ENCODE measurements around the gene CSMD2.

Gene CSMD2

DNA sequence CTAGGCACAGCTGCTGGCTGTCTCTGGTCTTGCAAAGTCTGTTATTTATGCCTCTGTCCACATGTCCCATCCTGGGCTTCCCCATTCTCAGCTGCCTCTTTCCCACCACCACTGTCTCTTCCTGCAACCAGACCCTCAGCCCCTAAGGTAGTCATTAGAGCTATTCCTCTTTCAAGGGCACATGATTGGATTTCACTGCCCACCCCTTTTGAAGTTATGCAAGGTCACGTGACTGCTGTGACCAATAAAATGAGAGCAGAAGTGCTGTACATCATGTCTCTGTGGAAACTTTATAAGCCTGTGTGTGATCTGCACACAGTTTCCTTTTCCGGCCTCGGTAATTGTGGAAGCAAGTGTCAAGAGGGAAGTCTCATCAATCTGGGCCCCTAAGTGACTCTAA is 437.7 kb downstream of the CSMD2 start:
- Histone ChIP-seq H3K4me3 (ENCODE audit: low read length) (no peak overlapping the region), H3K27me3 (ENCODE audit: control insufficient read depth, insufficient read depth, low read length) (no peaks in the 10 kb centered on the region), H3K9ac (ENCODE audit: low read depth, low read length) (no peak overlapping the region), H3K4me1 (ENCODE audit: control insufficient read depth, insufficient read depth, low read length) (no peaks in the 10 kb centered on the region), H3K4me2 (ENCODE audit: low read length) (no peak overlapping the region), H3K36me3 (ENCODE audit: insufficient read depth, low read length) (no peaks in the 10 kb centered on the region), H3K9me3 (replicated peaks; ENCODE audit: low read length) (no peaks in the 10 kb centered on the region)

DNA sequence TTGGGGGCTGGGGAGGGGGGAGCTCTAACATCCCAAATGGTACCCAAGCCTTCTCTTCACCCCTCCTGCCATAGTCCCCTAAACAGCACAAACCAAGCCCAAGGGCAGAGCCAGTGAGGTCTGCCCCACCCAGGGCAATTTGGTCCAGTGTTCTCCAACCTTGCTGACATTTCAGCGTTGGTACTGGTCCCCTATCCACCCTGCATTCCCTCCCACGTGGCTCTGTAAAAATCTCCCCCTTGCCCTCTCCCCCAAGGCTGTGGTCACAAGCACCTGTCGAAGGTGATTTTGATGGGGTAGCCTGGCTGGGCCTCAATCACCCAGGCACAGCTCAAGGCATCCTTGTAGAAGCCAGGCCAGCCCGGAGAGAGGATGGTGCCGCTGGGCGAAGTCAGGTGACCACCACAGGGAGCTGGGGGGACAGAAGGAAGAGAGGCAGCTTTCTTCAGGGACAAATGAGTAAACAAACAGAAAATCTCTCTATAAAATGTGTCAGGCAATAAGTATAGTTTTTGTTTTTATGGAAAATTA is 438.7 kb downstream of the CSMD2 start:
- no peak overlapping the region for H3K9ac ChIP-seq (ENCODE audit: low read depth, low read length)
- no peaks in the 10 kb centered on the region for H3K36me3 ChIP-seq (ENCODE audit: insufficient read depth, low read length)
- no peaks in the 10 kb centered on the region for H3K9me3 ChIP-seq (replicated peaks; ENCODE audit: low read length)
- H3K4me1 ChIP-seq (ENCODE audit: control insufficient read depth, insufficient read depth, low read length): no peaks in the 10 kb centered on the region
- no peaks in the 10 kb centered on the region for H3K27me3 ChIP-seq (ENCODE audit: control insufficient read depth, insufficient read depth, low read length)
- H3K4me3 ChIP-seq (ENCODE audit: low read length): no peak overlapping the region
- H3K4me2 ChIP-seq (ENCODE audit: low read length): no peak overlapping the region

DNA sequence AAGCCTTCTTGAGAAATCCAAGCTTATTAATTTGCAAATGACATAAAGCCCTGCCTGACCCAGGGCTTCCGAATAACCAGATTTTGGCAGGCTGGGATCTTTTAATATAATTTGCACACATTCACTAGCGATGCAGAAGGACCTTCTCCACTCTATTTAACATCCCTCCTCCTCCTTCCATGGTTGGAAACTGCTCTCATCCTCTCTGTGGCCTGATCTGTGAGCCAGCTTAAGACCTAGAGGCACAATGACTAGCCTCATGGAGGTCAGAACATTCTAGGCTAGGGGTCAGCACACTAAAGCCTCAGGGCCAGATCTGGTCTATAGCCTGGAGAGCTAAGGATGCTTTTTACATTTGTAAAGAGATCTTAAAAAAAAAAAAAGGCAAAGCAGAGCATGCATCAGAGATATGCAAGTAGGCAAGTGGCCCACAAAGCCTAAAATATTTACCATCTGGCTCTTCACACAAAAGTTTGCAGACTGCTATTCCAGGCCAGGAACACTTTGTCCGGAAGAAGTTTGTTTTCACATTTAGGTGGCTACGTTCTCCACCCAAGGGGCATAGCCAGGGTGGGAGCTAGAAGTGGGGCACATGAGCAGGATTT is 439.4 kb downstream of the CSMD2 start:
- no peaks in the 10 kb centered on the region for H3K9me3 ChIP-seq (replicated peaks; ENCODE audit: low read length)
- H3K36me3 ChIP-seq (ENCODE audit: insufficient read depth, low read length): no peaks in the 10 kb centered on the region
- no peaks in the 10 kb centered on the region for H3K27me3 ChIP-seq (ENCODE audit: control insufficient read depth, insufficient read depth, low read length)
- no peak overlapping the region for H3K4me3 ChIP-seq (ENCODE audit: low read length)
- no peaks in the 10 kb centered on the region for H3K4me1 ChIP-seq (ENCODE audit: control insufficient read depth, insufficient read depth, low read length)
- H3K9ac ChIP-seq (ENCODE audit: low read depth, low read length): no peak overlapping the region
- H3K4me2 ChIP-seq (ENCODE audit: low read length): no peak overlapping the region

DNA sequence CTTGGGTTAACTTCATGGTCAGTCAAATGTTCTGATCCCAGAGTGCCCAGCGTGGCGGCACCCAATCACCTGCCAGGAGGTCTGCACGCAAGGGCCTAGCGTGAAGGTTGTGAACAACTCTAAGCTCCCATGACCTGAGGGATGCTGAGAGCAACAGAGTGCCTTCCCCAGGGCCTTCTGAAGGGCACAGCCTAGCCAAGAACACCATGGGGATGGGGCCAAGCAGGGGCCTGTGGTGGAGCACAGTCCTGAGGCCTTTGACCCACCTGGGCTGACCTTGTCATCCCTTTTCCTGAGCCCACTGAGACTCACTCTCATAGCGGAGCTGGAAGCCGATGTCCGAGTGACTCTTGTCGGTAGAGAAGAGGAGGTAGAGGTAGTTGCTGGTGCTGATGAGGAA is 440.0 kb downstream of the CSMD2 start:
- H3K9me3 ChIP-seq (replicated peaks; ENCODE audit: low read length): no peaks in the 10 kb centered on the region
- H3K36me3 ChIP-seq (ENCODE audit: insufficient read depth, low read length): no peaks in the 10 kb centered on the region
- no peak overlapping the region for H3K9ac ChIP-seq (ENCODE audit: low read depth, low read length)
- no peak overlapping the region for H3K4me3 ChIP-seq (ENCODE audit: low read length)
- H3K4me2 ChIP-seq (ENCODE audit: low read length): no peak overlapping the region
- no peaks in the 10 kb centered on the region for H3K4me1 ChIP-seq (ENCODE audit: control insufficient read depth, insufficient read depth, low read length)
- H3K27me3 ChIP-seq (ENCODE audit: control insufficient read depth, insufficient read depth, low read length): no peaks in the 10 kb centered on the region

DNA sequence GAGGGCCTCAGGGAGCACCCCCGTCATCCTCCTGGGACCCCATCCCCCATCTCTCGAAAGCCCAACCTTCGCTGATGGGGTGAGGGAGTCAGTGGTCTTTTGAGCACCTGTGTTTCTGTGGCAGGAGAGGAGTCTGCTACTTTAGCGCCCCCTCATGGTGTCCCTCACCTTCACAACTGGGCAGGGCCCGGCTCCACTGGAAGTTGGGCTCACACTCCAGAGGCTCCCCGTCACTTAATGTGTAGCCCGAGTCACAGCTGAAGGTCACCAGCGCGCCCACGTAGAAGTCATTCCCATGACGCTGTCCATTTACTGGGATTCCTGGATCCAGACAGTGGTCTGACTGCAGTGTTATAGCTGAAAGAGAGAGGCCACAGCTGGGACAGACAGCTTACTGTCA is 440.7 kb downstream of the CSMD2 start:
- no peaks in the 10 kb centered on the region for H3K4me1 ChIP-seq (ENCODE audit: control insufficient read depth, insufficient read depth, low read length)
- H3K4me2 ChIP-seq (ENCODE audit: low read length): no peak overlapping the region
- H3K9me3 ChIP-seq (replicated peaks; ENCODE audit: low read length): no peaks in the 10 kb centered on the region
- H3K9ac ChIP-seq (ENCODE audit: low read depth, low read length): no peak overlapping the region
- no peaks in the 10 kb centered on the region for H3K36me3 ChIP-seq (ENCODE audit: insufficient read depth, low read length)
- no peak overlapping the region for H3K4me3 ChIP-seq (ENCODE audit: low read length)
- H3K27me3 ChIP-seq (ENCODE audit: control insufficient read depth, insufficient read depth, low read length): no peaks in the 10 kb centered on the region

DNA sequence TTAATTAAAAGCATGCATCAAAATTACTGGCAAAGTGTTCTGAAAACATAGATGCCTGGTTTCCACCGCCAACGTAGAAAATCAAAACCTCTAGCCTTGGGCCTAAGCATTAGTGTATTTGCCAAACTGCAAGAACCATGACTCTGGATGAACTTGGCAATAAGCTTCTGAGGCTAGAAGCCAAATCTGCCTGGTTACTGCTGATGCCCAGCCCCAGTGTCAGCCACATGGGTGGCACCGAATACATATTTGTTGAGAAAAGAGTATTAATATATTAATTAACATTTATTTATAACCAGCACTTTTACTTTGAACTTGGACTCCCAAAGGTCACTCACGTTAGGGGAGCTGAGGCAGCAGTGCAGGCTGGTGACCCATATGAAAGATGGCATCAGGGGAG is 441.8 kb downstream of the CSMD2 start:
- Histone ChIP-seq H3K27me3 (ENCODE audit: control insufficient read depth, insufficient read depth, low read length) (no peaks in the 10 kb centered on the region), H3K9me3 (replicated peaks; ENCODE audit: low read length) (no peaks in the 10 kb centered on the region), H3K4me2 (ENCODE audit: low read length) (no peak overlapping the region), H3K36me3 (ENCODE audit: insufficient read depth, low read length) (no peaks in the 10 kb centered on the region), H3K4me1 (ENCODE audit: control insufficient read depth, insufficient read depth, low read length) (no peaks in the 10 kb centered on the region), H3K9ac (ENCODE audit: low read depth, low read length) (no peak overlapping the region), H3K4me3 (ENCODE audit: low read length) (no peak overlapping the region)

DNA sequence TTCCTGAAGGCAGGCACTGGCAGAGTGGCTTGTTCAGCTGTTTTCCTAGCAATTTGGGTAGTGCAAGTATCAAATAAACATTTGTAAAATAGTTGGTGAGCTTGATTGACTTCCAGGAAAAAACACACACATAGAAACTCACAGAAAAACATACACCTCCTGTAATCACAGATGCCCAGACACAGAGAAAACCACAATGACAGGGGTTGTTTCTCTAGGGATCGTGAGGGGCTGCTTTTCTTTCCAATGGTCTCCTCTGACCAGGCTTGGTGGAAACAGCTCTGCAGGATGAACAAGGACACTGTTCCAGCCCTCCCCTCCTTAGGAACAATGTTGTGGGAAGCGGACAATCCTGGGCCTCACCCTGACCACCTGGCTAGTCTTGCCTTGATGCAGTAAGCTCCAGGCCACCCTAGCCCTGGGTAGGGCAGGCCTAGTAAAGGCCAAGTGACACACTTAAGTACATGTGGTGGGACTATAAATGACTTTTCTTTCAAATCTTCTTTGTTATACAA is 443.7 kb downstream of the CSMD2 start:
- Histone ChIP-seq H3K9me3 (replicated peaks; ENCODE audit: low read length) (no peaks in the 10 kb centered on the region), H3K4me2 (ENCODE audit: low read length) (no peak overlapping the region), H3K36me3 (ENCODE audit: insufficient read depth, low read length) (no peaks in the 10 kb centered on the region), H3K27me3 (ENCODE audit: control insufficient read depth, insufficient read depth, low read length) (no peaks in the 10 kb centered on the region), H3K9ac (ENCODE audit: low read depth, low read length) (no peak overlapping the region), H3K4me3 (ENCODE audit: low read length) (no peak overlapping the region), H3K4me1 (ENCODE audit: control insufficient read depth, insufficient read depth, low read length) (no peaks in the 10 kb centered on the region)

DNA sequence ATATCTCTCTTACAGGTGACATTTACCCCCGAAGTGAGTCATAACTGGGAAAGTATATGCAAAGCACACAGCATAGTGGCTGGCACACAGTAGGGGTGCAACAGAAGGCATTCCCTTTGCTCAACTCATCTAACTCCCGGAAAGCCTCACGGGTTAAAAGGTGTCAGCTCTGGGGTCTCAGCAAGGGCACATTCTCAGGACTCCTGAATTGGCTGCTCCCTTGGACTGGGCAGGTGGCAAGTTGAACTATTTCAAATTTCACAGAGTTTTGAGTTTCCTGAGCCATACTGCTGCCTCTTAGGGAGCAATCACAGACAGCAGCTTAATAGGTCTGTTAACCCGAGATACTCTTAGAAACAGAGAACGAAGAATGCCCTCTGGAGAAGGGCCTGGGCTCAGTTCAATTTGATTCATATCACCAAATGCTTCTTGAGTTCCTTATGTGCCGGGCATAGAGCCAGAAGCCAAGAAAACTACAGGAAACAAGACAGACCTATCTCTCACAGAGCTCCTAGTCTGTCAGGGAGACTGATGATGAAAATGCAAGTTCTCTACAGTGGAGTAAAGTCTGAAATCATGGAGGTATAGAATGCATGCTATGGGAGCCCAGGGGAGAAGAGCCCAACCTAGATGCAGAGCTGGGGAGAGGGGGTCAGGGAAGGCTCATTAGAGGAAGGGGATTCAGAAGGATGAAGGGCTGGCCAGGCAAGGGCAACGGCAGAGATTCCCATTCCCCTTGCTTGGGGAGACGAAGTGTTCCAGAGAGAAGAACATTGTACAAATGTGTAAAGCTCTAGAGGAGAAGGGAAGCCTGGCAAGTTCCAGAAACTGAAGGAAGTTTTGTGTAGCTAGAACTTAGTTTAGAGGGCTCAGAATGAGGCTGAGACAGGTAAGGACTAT is 445.0 kb downstream of the CSMD2 start:
- Histone ChIP-seq H3K9ac (ENCODE audit: low read depth, low read length) (no peak overlapping the region), H3K36me3 (ENCODE audit: insufficient read depth, low read length) (no peaks in the 10 kb centered on the region), H3K9me3 (replicated peaks; ENCODE audit: low read length) (no peaks in the 10 kb centered on the region), H3K4me1 (ENCODE audit: control insufficient read depth, insufficient read depth, low read length) (no peaks in the 10 kb centered on the region), H3K4me3 (ENCODE audit: low read length) (no peak overlapping the region), H3K27me3 (ENCODE audit: control insufficient read depth, insufficient read depth, low read length) (no peaks in the 10 kb centered on the region), H3K4me2 (ENCODE audit: low read length) (no peak overlapping the region)

DNA sequence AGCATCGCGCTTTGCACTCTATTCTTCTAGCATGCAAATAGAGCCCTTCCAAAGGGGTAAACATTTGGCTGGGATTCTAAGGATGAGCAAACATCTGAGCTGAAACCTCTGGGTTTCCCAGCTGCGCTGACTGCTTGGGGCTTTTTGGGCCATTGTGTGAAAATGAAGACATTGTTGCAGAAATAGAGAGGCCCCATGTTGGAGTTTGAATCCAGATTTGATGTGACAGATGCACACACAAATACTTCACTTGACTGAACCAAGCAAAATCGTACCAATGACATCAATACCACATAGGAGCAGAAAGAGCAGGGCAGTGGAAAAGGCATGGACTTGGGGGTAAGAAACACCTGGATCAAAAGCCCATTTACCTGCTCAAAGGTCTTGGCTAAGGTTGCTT is 445.7 kb downstream of the CSMD2 start:
- H3K9me3 ChIP-seq (replicated peaks; ENCODE audit: low read length): no peaks in the 10 kb centered on the region
- no peaks in the 10 kb centered on the region for H3K4me1 ChIP-seq (ENCODE audit: control insufficient read depth, insufficient read depth, low read length)
- no peak overlapping the region for H3K4me2 ChIP-seq (ENCODE audit: low read length)
- H3K9ac ChIP-seq (ENCODE audit: low read depth, low read length): no peak overlapping the region
- no peaks in the 10 kb centered on the region for H3K36me3 ChIP-seq (ENCODE audit: insufficient read depth, low read length)
- H3K27me3 ChIP-seq (ENCODE audit: control insufficient read depth, insufficient read depth, low read length): no peaks in the 10 kb centered on the region
- H3K4me3 ChIP-seq (ENCODE audit: low read length): no peak overlapping the region

DNA sequence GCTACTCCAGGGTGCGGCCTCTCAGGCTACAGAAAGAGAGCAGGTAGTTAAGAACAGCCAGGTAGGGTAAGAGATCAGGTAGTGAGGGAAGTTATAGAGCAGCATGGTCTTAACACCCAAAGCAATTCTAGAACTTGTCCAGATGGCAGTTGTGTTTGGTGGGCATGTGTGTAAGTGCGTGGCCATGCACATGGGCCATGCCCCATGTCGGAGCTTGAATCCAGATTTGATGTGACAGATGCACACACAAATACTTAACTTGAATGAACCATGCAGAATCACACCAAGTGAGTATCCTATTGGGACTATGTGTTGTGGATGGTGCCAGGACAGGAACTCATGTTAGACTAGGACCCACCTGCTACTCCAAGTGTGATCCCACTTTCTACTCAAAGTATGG is 446.8 kb downstream of the CSMD2 start:
- no peaks in the 10 kb centered on the region for H3K9me3 ChIP-seq (replicated peaks; ENCODE audit: low read length)
- H3K4me3 ChIP-seq (ENCODE audit: low read length): no peak overlapping the region
- H3K4me2 ChIP-seq (ENCODE audit: low read length): no peak overlapping the region
- H3K4me1 ChIP-seq (ENCODE audit: control insufficient read depth, insufficient read depth, low read length): no peaks in the 10 kb centered on the region
- no peak overlapping the region for H3K9ac ChIP-seq (ENCODE audit: low read depth, low read length)
- no peaks in the 10 kb centered on the region for H3K27me3 ChIP-seq (ENCODE audit: control insufficient read depth, insufficient read depth, low read length)
- H3K36me3 ChIP-seq (ENCODE audit: insufficient read depth, low read length): no peaks in the 10 kb centered on the region

DNA sequence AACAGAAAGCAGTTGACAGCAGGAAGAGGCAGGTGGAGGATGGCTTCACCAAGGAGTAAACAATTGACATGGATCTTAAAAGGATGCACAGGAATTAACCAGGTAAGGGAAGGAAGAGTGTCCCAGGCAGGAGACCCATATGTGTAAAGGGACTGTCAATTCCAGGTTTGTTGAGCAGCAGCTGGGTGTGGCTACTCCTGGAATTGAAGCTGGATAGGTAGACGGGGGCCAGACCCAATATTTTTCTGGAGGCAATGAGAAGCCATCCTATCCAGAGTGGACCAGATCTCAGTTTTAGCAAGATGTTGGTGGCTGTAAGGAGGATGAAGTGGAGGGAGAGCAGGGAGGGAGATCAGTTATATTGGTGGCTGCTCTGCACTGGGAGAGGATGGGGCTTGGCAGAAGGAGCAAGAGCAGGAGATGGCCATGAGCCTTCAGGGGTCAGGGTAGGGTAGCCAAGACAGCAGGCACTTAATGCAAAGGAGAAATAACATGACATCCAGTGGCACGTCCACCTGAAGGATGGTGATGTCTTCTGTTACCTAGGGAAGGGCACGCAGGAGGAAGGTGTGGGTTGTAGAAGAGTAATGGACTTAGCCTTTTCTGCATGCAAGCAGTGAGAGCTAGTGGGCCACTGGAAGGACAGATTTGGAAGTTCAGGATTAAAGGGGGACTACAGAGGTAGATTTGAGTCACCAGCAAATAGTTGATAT is 447.9 kb downstream of the CSMD2 start:
- Histone ChIP-seq H3K9me3 (replicated peaks; ENCODE audit: low read length) (no peaks in the 10 kb centered on the region), H3K9ac (ENCODE audit: low read depth, low read length) (no peak overlapping the region), H3K4me1 (ENCODE audit: control insufficient read depth, insufficient read depth, low read length) (no peaks in the 10 kb centered on the region), H3K27me3 (ENCODE audit: control insufficient read depth, insufficient read depth, low read length) (no peaks in the 10 kb centered on the region), H3K36me3 (ENCODE audit: insufficient read depth, low read length) (no peaks in the 10 kb centered on the region), H3K4me3 (ENCODE audit: low read length) (no peak overlapping the region), H3K4me2 (ENCODE audit: low read length) (no peak overlapping the region)

Measured in skeletal muscle satellite cell (primary cell).